H1 (cell line): ENCODE results near the gene MBD3L4. TPM values are rescaled to one million over a fixed set of nuclear protein-coding genes. Genes with fewer than 3 reads are reported as not detected.

Experiments used
- CTCF ChIA-PET: fragments of 300-600 bp; sonication (Branson Sonifier 250); formaldehyde crosslinking; loops from one replicate; lab custom pipeline; 2021; ENCODE audit not compliant: partially characterized antibody; lab: Charles Lee
- POLR2A ChIA-PET: fragments of 300-600 bp; sonication (Branson Sonifier 250); formaldehyde crosslinking; loops from one replicate; lab custom pipeline; 2021; ENCODE audit warnings: inconsistent platforms; ENCODE audit not compliant: partially characterized antibody; lab: Charles Lee
- DNase-seq, 2 experiments: peaks; one replicate each; pipeline versions ENCODE4 v3.0.0 to v3.0.0-alpha.2; 2010 to 2022; ENCODE audit warnings: low spot score in 2 of 2, low read depth in 1 of 2, mixed read lengths in 1 of 2
- FAIRE-seq: peaks from 2 replicates; lab custom pipeline; 2011; peaks lifted over from hg19 to GRCh38; lab: Jason Lieb, UNC
- H2AFZ ChIP-seq: 2 replicates; pipeline ENCODE4 v1.8.1; 2012; ENCODE audit warnings: low read length, inconsistent platforms
- H2AK5ac ChIP-seq: 2 replicates; pipeline ENCODE4 v1.6.1; 2013; ENCODE audit warnings: low read depth, low read length
- H2BK120ac ChIP-seq: replicated peaks from 2 replicates; pipeline ENCODE3; 2013; ENCODE audit warnings: low read depth, low read length, inconsistent platforms
- H2BK12ac ChIP-seq: 2 replicates; pipeline ENCODE4 v1.6.1; 2013; ENCODE audit warnings: low read depth, low read length
- H2BK15ac ChIP-seq: 2 replicates; pipeline ENCODE4 v1.6.1; 2013; ENCODE audit warnings: low read length
- H2BK20ac ChIP-seq: 2 replicates; pipeline ENCODE4 v1.6.1; 2013; ENCODE audit warnings: low read length
- H2BK5ac ChIP-seq: 2 replicates; pipeline ENCODE4 v1.6.1; 2013; ENCODE audit warnings: low read depth, low read length
- H3K14ac ChIP-seq: 2 replicates; pipeline ENCODE4 v1.6.1; 2013; ENCODE audit warnings: inconsistent platforms; ENCODE audit not compliant: insufficient read length
- H3K18ac ChIP-seq: 2 replicates; pipeline ENCODE4 v1.6.1; 2013; ENCODE audit warnings: low read length; ENCODE audit errors: extremely low read depth
- H3K23ac ChIP-seq: 2 replicates; pipeline ENCODE4 v1.6.1; 2013; ENCODE audit warnings: inconsistent platforms; ENCODE audit not compliant: insufficient read length
- H3K23me2 ChIP-seq: 2 replicates; pipeline ENCODE4 v1.6.1; 2013; ENCODE audit warnings: low read depth, low read length
- H3K27ac ChIP-seq: 2 replicates; pipeline ENCODE4 v1.6.1; 2011; ENCODE audit warnings: low read depth, low read length, inconsistent platforms
- H3K27me3 ChIP-seq, 4 experiments: replicated peaks in 1 of 4; 1 replicate in 1 of 4; 2 replicates in 3 of 4; pipeline versions ENCODE4 v1.6.1 to v1.8.1; 2011 to 2013; ENCODE audit warnings: low read length in 3 of 4, mild to moderate bottlenecking in 3 of 4, inconsistent platforms in 2 of 4, mixed read lengths in 2 of 4, moderate library complexity in 1 of 4; ENCODE audit not compliant: control insufficient read depth in 3 of 4, insufficient read depth in 3 of 4; ENCODE audit errors: extremely low read depth in 1 of 4
- H3K36me3 ChIP-seq, 4 experiments: 2 replicates each; pipeline versions ENCODE4 v1.6.1 to v1.8.1; 2011 to 2013; ENCODE audit warnings: mild to moderate bottlenecking in 4 of 4, low read length in 3 of 4, moderate library complexity in 2 of 4, control low read depth in 1 of 4, inconsistent platforms in 1 of 4; ENCODE audit not compliant: insufficient read depth in 4 of 4, control insufficient read depth in 2 of 4
- H3K4ac ChIP-seq: replicated peaks from 2 replicates; pipeline ENCODE3; 2013; ENCODE audit warnings: low read length, low read depth, mixed read lengths, inconsistent platforms; ENCODE audit not compliant: insufficient read length
- H3K4me1 ChIP-seq, 4 experiments: replicated peaks in 1 of 4; 1 replicate in 1 of 4; 2 replicates in 3 of 4; pipeline versions ENCODE4 v1.6.1 to v1.8.1; 2011 to 2013; ENCODE audit warnings: low read length in 3 of 4, inconsistent platforms in 2 of 4, mixed read lengths in 1 of 4; ENCODE audit not compliant: insufficient read depth in 4 of 4, control insufficient read depth in 3 of 4
- H3K4me2 ChIP-seq, 2 experiments: 2 replicates each; pipeline versions ENCODE4 v1.6.1 to v1.8.1; 2011 to 2013; ENCODE audit warnings: low read depth in 2 of 2, low read length in 2 of 2, control low read depth in 1 of 2, inconsistent platforms in 1 of 2, mild to moderate bottlenecking in 1 of 2; ENCODE audit not compliant: insufficient read depth in 1 of 2
- H3K4me3 ChIP-seq, 4 experiments: fragments of 200-600, 300-600 bp in 1 of 4; sonication (generic), shearing (Covaris generic), sonication (Bioruptor Twin) in 1 of 4; 2 replicates each; pipeline versions ENCODE4 v1.5.1 to v1.8.1; 2011 to 2016; ENCODE audit warnings: low read length in 4 of 4, low read depth in 3 of 4, control low read depth in 2 of 4, inconsistent platforms in 2 of 4, mild to moderate bottlenecking in 2 of 4, mixed read lengths in 1 of 4, moderate library complexity in 1 of 4; ENCODE audit not compliant: insufficient read depth in 2 of 4; ENCODE audit errors: extremely low read depth in 1 of 4
- H3K56ac ChIP-seq: replicated peaks from 2 replicates; pipeline ENCODE3; 2013; ENCODE audit warnings: low read depth, mild to moderate bottlenecking, mixed read lengths, low read length, inconsistent platforms; ENCODE audit not compliant: insufficient read length
- H3K79me1 ChIP-seq: 2 replicates; pipeline ENCODE4 v1.6.1; 2013; ENCODE audit warnings: low read depth, low read length, control low read depth
- H3K79me2 ChIP-seq, 2 experiments: 2 replicates each; pipeline versions ENCODE4 v1.6.1 to v1.8.1; 2012 to 2013; ENCODE audit warnings: low read length in 2 of 2, mild to moderate bottlenecking in 2 of 2, inconsistent platforms in 1 of 2; ENCODE audit not compliant: insufficient read depth in 2 of 2, control insufficient read depth in 1 of 2
- H3K9ac ChIP-seq, 4 experiments: replicated peaks in 1 of 4; 1 replicate in 1 of 4; 2 replicates in 3 of 4; pipeline versions ENCODE4 v1.6.1 to v1.8.1; 2011 to 2013; ENCODE audit warnings: low read depth in 3 of 4, low read length in 3 of 4, control low read depth in 2 of 4, mild to moderate bottlenecking in 2 of 4, moderate library complexity in 2 of 4, inconsistent platforms in 1 of 4; ENCODE audit errors: extremely low read depth in 1 of 4
- H3K9me3 ChIP-seq, 2 experiments: 2 replicates each; pipeline versions ENCODE4 v1.6.1 to v1.8.1; 2012 to 2013; ENCODE audit warnings: mild to moderate bottlenecking in 2 of 2, moderate library complexity in 2 of 2, control low read depth in 1 of 2, inconsistent platforms in 1 of 2, low read depth in 1 of 2, low read length in 1 of 2, mixed read lengths in 1 of 2; ENCODE audit not compliant: insufficient read depth in 2 of 2
- H4K20me1 ChIP-seq, 2 experiments: replicated peaks in 1 of 2; 2 replicates each; pipeline versions ENCODE3 to v1.8.1; 2011 to 2013; ENCODE audit warnings: inconsistent platforms in 2 of 2, low read length in 2 of 2, mild to moderate bottlenecking in 1 of 2; ENCODE audit not compliant: insufficient read depth in 2 of 2, control insufficient read depth in 1 of 2
- H4K5ac ChIP-seq: 2 replicates; pipeline ENCODE4 v1.6.1; 2013; ENCODE audit warnings: low read length, low read depth, mixed read lengths, inconsistent platforms; ENCODE audit not compliant: insufficient read length
- H4K8ac ChIP-seq: 2 replicates; pipeline ENCODE4 v1.8.0; 2013; ENCODE audit warnings: mild to moderate bottlenecking, moderate library complexity, low read length, inconsistent platforms; ENCODE audit not compliant: insufficient read depth; ENCODE audit errors: extremely low read depth
- H4K91ac ChIP-seq: replicated peaks from 2 replicates; pipeline ENCODE3; 2013; ENCODE audit warnings: low read length, mixed read lengths, inconsistent platforms; ENCODE audit not compliant: insufficient read length
- EZH2 ChIP-seq: fragments of 200-600 bp; sonication (generic); IDR thresholded peaks from 2 replicates; pipeline ENCODE4 v1.7.1; 2012; ENCODE audit warnings: low read depth, mild to moderate bottlenecking, moderate library complexity, low read length, inconsistent platforms; ENCODE audit not compliant: severe bottlenecking
- JUN ChIP-seq: IDR thresholded peaks from 2 replicates; pipeline ENCODE4 v1.6.1; 2011; ENCODE audit warnings: low read depth, mild to moderate bottlenecking, improper control_type of control experiment, low read length
- MAFK ChIP-seq: IDR thresholded peaks from 2 replicates; pipeline ENCODE4 v1.6.1; 2012; ENCODE audit warnings: low read depth, mild to moderate bottlenecking, improper control_type of control experiment, low read length
- NANOG ChIP-seq: IDR thresholded peaks from 2 replicates; pipeline ENCODE4 v1.6.1; 2011; ENCODE audit warnings: low read length, low read depth, mild to moderate bottlenecking, inconsistent platforms; ENCODE audit not compliant: insufficient read depth, poor library complexity, severe bottlenecking
- PHF8 ChIP-seq: fragments of 200-600 bp; sonication (generic); conservative IDR thresholded peaks from 2 replicates; pipeline ENCODE4 v1.7.1; 2012; ENCODE audit warnings: low read depth, mild to moderate bottlenecking, inconsistent platforms, low read length, moderate library complexity
- RAD21 ChIP-seq, 2 experiments: IDR thresholded peaks in 1 of 2; conservative IDR thresholded peaks in 1 of 2; 2 replicates each; pipeline ENCODE4 v1.6.1; 2011; ENCODE audit warnings: low read depth in 2 of 2, low read length in 2 of 2, improper control_type of control experiment in 1 of 2, inconsistent platforms in 1 of 2, mild to moderate bottlenecking in 1 of 2, moderate library complexity in 1 of 2
- RBBP5 ChIP-seq: IDR thresholded peaks from 2 replicates; pipeline ENCODE4 v1.7.1; 2012; ENCODE audit warnings: low read depth, mild to moderate bottlenecking, inconsistent platforms, low read length, moderate library complexity, borderline replicate concordance
- RXRA ChIP-seq: IDR thresholded peaks from 2 replicates; pipeline ENCODE4 v1.6.1; 2011; ENCODE audit warnings: low read depth, mild to moderate bottlenecking, low read length, moderate library complexity; ENCODE audit not compliant: insufficient read depth
- SIRT6 ChIP-seq: IDR thresholded peaks from one replicate; pipeline ENCODE4 v1.7.1; 2012; ENCODE audit warnings: low read length, inconsistent platforms
- SP2 ChIP-seq: IDR thresholded peaks from 2 replicates; pipeline ENCODE4 v1.6.1; 2012; ENCODE audit warnings: mild to moderate bottlenecking, low read length, inconsistent platforms
- SRF ChIP-seq: IDR thresholded peaks from 2 replicates; pipeline ENCODE4 v1.6.1; 2011; ENCODE audit warnings: mild to moderate bottlenecking, low read depth, low read length, moderate library complexity
- TAF7 ChIP-seq: optimal IDR thresholded peaks from 2 replicates; pipeline ENCODE3; 2011; ENCODE audit warnings: low read depth, mild to moderate bottlenecking, inconsistent platforms, low read length, moderate library complexity, borderline replicate concordance
- ZNF274 ChIP-seq: IDR thresholded peaks from 2 replicates; pipeline ENCODE4 v1.7.0; 2012; ENCODE audit warnings: low read length, borderline replicate concordance; ENCODE audit errors: extremely low read depth
- WGBS, 2 experiments: shearing (Covaris generic) in 1 of 2; methylation state at CpG; one replicate each; pipeline versions ENCODE4 v1.1.6 to v1.1.7; 2013 to 2015; ENCODE audit warnings: low lambda C conversion rate in 2 of 2, mixed read lengths in 2 of 2, inconsistent platforms in 1 of 2, low coverage in 1 of 2, missing lambda C conversion rate in 1 of 2; ENCODE audit not compliant: insufficient replicate concordance in 2 of 2, insufficient coverage in 1 of 2, insufficient read length in 1 of 2; ENCODE audit errors: extremely low coverage in 1 of 2, missing lambda C conversion rate in 1 of 2; 5-methylcytosine and 5-hydroxymethylcytosine counted together
- polyA plus RNA-seq, 7 experiments: library from polyadenylated mRNA; depleted of rRNA in 3 of 7; stranded (reverse) in 5 of 7; unstranded in 2 of 7; fragments of >200 nt in 5 of 7; fragments of 200-250 nt in 2 of 7; gene quantifications; 1 replicate in 5 of 7; 2 replicates in 1 of 7; 4 replicates in 1 of 7; pipeline versions ENCODE4 v1.2.1 to v1.2.3, GENCODE V29; 2011 to 2013; ENCODE audit warnings: missing spikeins in 2 of 7, mixed read lengths in 2 of 7
- total RNA-seq: library from RNA; stranded (reverse); fragmentation: NEBNext Ultra II Directional; extraction: Animal tissue kit (Norgen Biotek cat#: 25700); gene quantifications from 2 replicates; pipeline ENCODE4 v1.2.1, GENCODE V29; 2021

MBD3L4 gene
- total and polyA plus RNA-seq, 2 of the 8 experiments (the other 6 are each of a cell fraction or from before 2014, with no cell fraction given), result not detected

DNA sequence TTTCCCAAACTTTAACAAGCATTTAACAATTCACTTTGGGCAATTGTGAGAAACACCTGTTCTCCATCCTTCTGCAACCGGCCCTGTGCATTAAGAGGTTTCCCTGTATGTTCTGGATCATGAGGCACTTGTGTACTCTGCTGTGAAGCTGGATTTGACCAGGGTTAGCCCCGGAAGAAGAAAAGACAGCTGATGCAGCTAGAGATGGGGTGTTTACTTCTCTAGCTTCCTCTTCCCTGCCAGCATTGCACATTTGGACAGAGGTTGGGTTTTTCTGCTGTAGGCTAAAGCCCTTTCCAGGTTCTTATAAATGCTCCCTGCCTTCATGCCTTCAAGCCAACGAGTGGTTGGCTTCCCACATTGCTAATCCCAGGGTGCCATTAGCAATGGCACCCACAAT, 39.6 kb downstream of the MBD3L4 start:
- Histone ChIP-seq H3K27me3 (no peaks in the 10 kb centered on the region), H2BK120ac (no peak overlapping the region), H2AK5ac (no peak overlapping the region), H2BK20ac (no peak overlapping the region), H4K91ac (no peak overlapping the region), H3K56ac (no peak overlapping the region), H3K4me3 (no peak overlapping the region), H3K23ac (no peak overlapping the region), H3K4me2 (no peak overlapping the region), H4K8ac (no peak overlapping the region), H2BK12ac (no peak overlapping the region), H3K27ac (no peak overlapping the region), H4K5ac (no peak overlapping the region), H3K79me2 (no peaks in the 10 kb centered on the region), H2BK5ac (no peak overlapping the region), H3K23me2 (peaks cover 2% of the 10 kb centered on the region; the same call in 1 of the 2 replicates), H2BK15ac (no peak overlapping the region), H3K9me3 (peaks cover 60 to 77% of the 10 kb centered on the region in 2 experiments), H4K20me1 (peaks cover 0 to 1% of the 10 kb centered on the region in 2 experiments), H2AFZ (no peak overlapping the region), H3K4ac (no peak overlapping the region), H3K79me1 (no peaks in the 10 kb centered on the region), H3K14ac (no peak overlapping the region), H3K9ac (no peak overlapping the region), H3K4me1 (no peaks in the 10 kb centered on the region), H3K18ac (no peak overlapping the region), H3K36me3 (no peaks in the 10 kb centered on the region; a peak in 2 of 8 replicates)
- CTCF ChIA-PET, result interaction anchor here (0.7 kb wide), 1 partner anchor 731 kb away, joined by 3 read pairs; no protein-coding TSS in a partner anchor
- no peak for DNase-seq
- WGBS, 2 experiments, result 64% methylated on average over 3 of the region's 3 CpGs; no CpG with 5 or more reads in 1 of the 2 experiments
- no peak for FAIRE-seq
- POLR2A ChIA-PET, result interaction anchor here (0.6 kb wide), 1 partner anchor 23 kb away, joined by 3 read pairs; no protein-coding TSS in a partner anchor
- TF ChIP-seq TAF7 (no peak), JUN (no peak), RBBP5 (no peak), NANOG (no peak), SP2 (no peak), SIRT6 (no peak), EZH2 (no peak), PHF8 (no peak), ZNF274 (no peak), RAD21 (IDR thresholded peaks at IDR 0.05 in 1 of 2, conservative IDR thresholded peaks at IDR 0.05 in 1 of 2; ENCODE audit: low read depth in 2 of 2, low read length in 2 of 2) (no peak), MAFK (no peak), SRF (no peak), RXRA (no peak)
